Left ventricle myocardium inferior (tissue), 1 donor: ENCODE data around the gene PPP1R16B. TPM values are rescaled to one million over a fixed set of nuclear protein-coding genes. Genes with fewer than 3 reads are reported as not detected.

Source experiments
- DNase-seq: peaks from one replicate; pipeline ENCODE4 v3.0.0-alpha.2; 2020
- H3K27ac ChIP-seq: fragments of 200-600 bp; replicated peaks from 2 replicates; pipeline ENCODE4 v1.8.0; 2021
- H3K27me3 ChIP-seq: fragments of 200-600 bp; 2 replicates; pipeline ENCODE4 v1.8.0; 2021; ENCODE audit warnings: low read depth
- H3K36me3 ChIP-seq: fragments of 200-600 bp; 2 replicates; pipeline ENCODE4 v1.8.0; 2021
- H3K4me1 ChIP-seq: fragments of 200-600 bp; 2 replicates; pipeline ENCODE4 v1.8.0; 2021
- H3K4me3 ChIP-seq: fragments of 200-600 bp; 2 replicates; pipeline ENCODE4 v1.8.0; 2021; ENCODE audit warnings: mild to moderate bottlenecking, moderate library complexity
- H3K9me3 ChIP-seq: fragments of 200-600 bp; replicated peaks from 2 replicates; pipeline ENCODE4 v1.8.0; 2021
- intact Hi-C: fragments of 100-400 bp; cut with micrococcal nuclease; formaldehyde crosslinking; loops from one replicate; pipeline ENCODE4 v1.11.0; 2022
- total RNA-seq: library from RNA; stranded (reverse); fragmentation: NEBNext Ultra II Directional; extraction: Animal tissue kit (Norgen Biotek cat#: 25700); gene quantifications from one replicate; pipeline ENCODE4 v1.2.1, GENCODE V29; 2021
- TF ChIP-seq, protein P1 (sequence below): fragments of 200-600 bp; IDR thresholded peaks from 2 replicates; pipeline ENCODE4 v1.8.0; 2021; ENCODE audit warnings: antibody characterized with exemption, mild to moderate bottlenecking, borderline replicate concordance
- donor health status: DM: no; HTN: yes; CAD: no; lungs with severe emphysema.

PPP1R16B gene
- total RNA-seq, 1 donor from 2014 or later: 6.3 TPM

DNA sequence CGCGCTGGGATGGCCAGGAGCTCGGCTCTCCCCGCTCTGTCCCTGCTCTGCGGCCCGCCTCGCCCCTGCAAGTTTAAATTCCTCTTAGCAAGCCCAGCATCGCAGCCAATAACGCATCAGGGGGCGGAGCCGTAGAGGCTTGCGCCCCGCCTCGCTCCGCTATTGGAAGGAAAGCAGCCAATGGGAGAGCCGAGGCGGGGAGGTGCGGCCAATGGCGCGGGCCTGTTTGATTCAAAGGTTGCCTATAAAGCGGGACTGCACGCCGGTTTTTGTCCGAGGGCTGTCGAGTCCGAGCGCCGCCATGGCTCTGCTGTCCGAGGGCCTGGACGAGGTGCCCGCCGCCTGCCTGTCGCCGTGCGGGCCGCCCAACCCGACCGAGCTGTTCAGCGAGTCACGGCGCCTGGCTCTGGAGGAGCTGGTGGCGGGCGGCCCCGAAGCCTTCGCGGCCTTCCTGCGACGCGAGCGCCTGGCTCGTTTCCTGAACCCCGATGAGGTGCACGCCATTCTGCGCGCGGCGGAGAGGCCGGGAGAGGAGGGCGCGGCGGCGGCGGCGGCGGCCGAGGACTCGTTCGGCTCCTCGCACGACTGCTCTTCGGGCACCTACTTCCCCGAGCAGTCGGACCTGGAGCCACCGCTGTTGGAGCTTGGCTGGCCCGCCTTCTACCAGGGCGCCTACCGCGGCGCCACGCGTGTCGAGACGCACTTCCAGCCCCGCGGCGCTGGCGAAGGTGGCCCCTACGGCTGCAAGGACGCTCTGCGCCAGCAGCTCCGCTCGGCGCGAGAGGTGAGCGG lies 120.8 kb downstream of the PPP1R16B start, which contains the start of gene FAM83D:
Gene FAM83D (plus strand): TSS at position 276 of the 792 bp plus-strand sequence. CDS start 26 bp downstream, at position 302.
- intact Hi-C loops: loop anchor here (10.0 kb wide), 1 partner anchor 118 kb away; no protein-coding TSS in a partner anchor
- TF ChIP-seq, protein P1, sequence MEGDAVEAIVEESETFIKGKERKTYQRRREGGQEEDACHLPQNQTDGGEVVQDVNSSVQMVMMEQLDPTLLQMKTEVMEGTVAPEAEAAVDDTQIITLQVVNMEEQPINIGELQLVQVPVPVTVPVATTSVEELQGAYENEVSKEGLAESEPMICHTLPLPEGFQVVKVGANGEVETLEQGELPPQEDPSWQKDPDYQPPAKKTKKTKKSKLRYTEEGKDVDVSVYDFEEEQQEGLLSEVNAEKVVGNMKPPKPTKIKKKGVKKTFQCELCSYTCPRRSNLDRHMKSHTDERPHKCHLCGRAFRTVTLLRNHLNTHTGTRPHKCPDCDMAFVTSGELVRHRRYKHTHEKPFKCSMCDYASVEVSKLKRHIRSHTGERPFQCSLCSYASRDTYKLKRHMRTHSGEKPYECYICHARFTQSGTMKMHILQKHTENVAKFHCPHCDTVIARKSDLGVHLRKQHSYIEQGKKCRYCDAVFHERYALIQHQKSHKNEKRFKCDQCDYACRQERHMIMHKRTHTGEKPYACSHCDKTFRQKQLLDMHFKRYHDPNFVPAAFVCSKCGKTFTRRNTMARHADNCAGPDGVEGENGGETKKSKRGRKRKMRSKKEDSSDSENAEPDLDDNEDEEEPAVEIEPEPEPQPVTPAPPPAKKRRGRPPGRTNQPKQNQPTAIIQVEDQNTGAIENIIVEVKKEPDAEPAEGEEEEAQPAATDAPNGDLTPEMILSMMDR: peak; percentile 7

DNA sequence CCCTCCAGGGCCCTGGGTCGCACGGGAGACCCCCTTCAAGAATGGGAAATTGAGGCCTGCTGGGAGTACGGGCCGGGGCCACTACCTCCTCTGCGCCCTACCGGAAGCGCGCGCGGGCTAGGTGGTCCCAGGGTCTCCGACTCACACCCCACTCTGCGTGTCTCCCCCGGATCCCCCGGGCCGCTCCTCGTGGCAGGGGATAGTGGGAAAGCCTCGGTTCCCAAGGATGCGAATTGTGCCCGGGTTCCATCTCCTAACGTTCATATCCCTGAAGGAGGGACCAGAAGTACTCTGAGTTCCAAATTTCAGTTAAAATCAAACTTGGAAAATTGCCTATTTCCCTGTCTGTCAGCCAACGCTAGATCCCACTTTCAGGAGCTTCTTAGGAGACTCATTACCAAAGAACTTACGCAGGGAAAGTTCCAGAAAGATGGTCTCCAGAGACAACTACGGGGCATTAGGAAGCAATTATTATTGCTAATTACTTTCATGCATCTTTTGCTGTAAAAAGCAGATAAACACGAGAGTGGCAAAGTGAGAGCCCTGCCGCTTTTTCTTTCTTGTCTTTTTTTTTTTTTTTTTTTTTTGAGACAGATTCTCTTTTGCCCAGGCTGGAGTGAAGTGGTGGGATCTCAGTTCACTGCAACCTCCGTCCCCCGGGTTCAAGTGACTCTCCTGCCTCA lies 121.6 kb downstream of the PPP1R16B start:
- DNase-seq: no peak
- H3K36me3 ChIP-seq: no peaks in the 10 kb centered on the region
- H3K27me3 ChIP-seq: no peaks in the 10 kb centered on the region
- H3K27ac ChIP-seq: no peak overlapping the region
- TF ChIP-seq, protein P1: no peak
- peaks cover 22% of the 10 kb centered on the region for H3K4me1 ChIP-seq
- intact Hi-C loops: loop anchor here (10.0 kb wide), 1 partner anchor 118 kb away; no protein-coding TSS in a partner anchor
- H3K4me3 ChIP-seq: peak overlapping the region; percentile 71
- no peaks in the 10 kb centered on the region for H3K9me3 ChIP-seq

More for the DNA sequence above, 120.8 kb downstream of the PPP1R16B start, which contains the start of gene FAM83D:
- peaks cover under 1% of the 10 kb centered on the region for H3K27me3 ChIP-seq
- H3K9me3 ChIP-seq: no peaks in the 10 kb centered on the region
- peak within 1 kb of the TSS; percentile 71 for H3K4me3 ChIP-seq
- peak within 1 kb of the TSS; percentile 9 for H3K27ac ChIP-seq
- H3K36me3 ChIP-seq: no peaks in the 10 kb centered on the region
- peak; percentile 93 for DNase-seq
- peaks cover 22% of the 10 kb centered on the region for H3K4me1 ChIP-seq

DNA sequence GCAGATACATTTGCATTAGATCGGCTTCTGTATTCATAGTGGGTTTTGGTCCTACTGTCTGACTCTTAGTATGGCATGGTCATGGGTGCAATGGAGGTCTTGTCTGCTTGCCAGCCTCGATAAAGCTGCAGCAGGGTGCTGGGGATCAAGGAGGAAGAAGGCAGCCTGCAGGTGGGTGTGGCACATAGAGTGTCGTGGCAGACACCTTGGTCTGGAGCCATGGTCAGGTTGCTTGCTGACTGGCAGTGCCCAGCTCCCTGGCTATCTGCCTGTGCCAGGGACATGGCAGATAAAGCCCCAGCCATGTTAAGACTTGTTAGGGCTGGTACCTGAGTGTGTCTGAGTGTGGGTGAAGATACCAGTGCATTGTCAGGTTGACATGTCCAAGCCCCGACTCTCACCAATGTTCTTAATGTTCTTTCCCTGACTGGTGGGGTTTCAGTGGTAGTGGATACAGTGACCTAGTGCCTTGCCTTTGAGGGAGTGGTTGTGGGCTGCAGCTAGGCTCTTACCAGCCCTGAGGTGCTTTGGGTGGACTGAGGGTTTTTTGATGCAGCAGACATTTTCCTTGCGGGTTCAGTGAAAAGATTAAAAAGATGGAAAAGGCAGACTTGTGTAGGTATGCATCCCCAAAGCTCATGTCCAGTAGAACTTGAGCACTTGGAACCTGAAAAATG lies 122.5 kb downstream of the PPP1R16B start:
- no peaks in the 10 kb centered on the region for H3K9me3 ChIP-seq
- H3K27me3 ChIP-seq: no peaks in the 10 kb centered on the region
- H3K4me3 ChIP-seq: no peak overlapping the region
- H3K36me3 ChIP-seq: no peaks in the 10 kb centered on the region
- H3K27ac ChIP-seq: no peak overlapping the region
- intact Hi-C loops: loop anchor here (10.0 kb wide), 1 partner anchor 117 kb away; no protein-coding TSS in a partner anchor
- peaks cover 22% of the 10 kb centered on the region for H3K4me1 ChIP-seq
- TF ChIP-seq, protein P1: no peak
- DNase-seq: no peak

DNA sequence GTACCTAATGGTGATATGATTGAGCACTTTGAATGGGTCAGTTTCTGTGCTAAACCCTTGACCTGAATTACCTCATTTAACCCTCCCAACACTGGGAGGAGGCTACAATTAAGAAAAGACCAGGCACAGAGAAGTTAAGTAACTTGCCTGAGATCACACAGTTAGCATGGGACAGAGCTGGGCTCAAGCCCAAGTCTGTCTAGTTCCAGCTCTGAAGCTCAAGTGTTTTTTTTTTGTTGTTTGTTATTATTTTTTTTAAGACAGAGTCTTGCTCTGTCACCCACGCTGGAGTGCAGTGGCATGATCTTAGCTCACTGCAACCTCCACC lies 124.7 kb downstream of the PPP1R16B start:
- TF ChIP-seq, protein P1: no peak
- no peaks in the 10 kb centered on the region for H3K27me3 ChIP-seq
- H3K27ac ChIP-seq: no peak overlapping the region
- H3K36me3 ChIP-seq: no peaks in the 10 kb centered on the region
- no peak for DNase-seq
- intact Hi-C loops: no loop called here
- no peak overlapping the region for H3K4me3 ChIP-seq
- no peaks in the 10 kb centered on the region for H3K9me3 ChIP-seq
- H3K4me1 ChIP-seq: peaks cover 22% of the 10 kb centered on the region

DNA sequence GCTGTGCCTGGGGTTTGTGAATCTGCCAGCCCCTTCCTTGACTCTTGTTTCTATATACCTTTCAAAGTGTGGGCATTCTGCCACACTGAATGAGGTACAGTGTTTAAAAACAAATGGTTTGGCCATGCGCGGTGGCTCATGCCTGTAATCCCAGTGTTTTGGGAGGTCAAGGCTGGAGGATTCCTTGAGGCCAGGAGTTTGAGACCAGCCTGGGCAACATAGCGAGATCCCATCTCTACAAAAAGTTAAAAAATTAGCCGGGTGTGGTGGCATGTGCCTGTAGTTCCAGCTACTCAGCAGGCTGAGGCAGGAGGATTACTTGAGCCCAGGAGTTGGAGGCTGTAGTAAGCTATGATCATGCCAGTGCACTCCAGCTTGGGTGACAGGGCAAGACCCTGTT lies 126.5 kb downstream of the PPP1R16B start:
- Histone ChIP-seq H3K27ac (no peak overlapping the region), H3K9me3 (no peaks in the 10 kb centered on the region), H3K27me3 (no peaks in the 10 kb centered on the region), H3K4me3 (no peak overlapping the region), H3K36me3 (no peaks in the 10 kb centered on the region), H3K4me1 (peaks cover 14% of the 10 kb centered on the region)
- TF ChIP-seq, protein P1: no peak
- no peak for DNase-seq
- intact Hi-C loops: no loop called here
